Measurements from ENCODE around the gene CAND1. TPM values are rescaled to one million over a fixed set of nuclear protein-coding genes. Genes with fewer than 3 reads are reported as not detected.

CAND1 gene
- 55.2 and 78.3 TPM in 2 replicates for total RNA-seq (2014; rRNA removed; shearing (Covaris generic))

GRCh38 chr12:67268896-67269632 is at the start of gene CAND1:
CAND1 (plus strand) TSS chr12:67269358; CDS start chr12:67269718, 360 bp downstream.
- DNase-seq (ENCODE audit: low read depth): peak; percentile 97

- peak; percentile 11 for DNase-seq (ENCODE audit: low read depth)
These were observed 49.1 kb upstream of the CAND1 start for GRCh38 chr12:67220065-67220464.

GRCh38 chr12:67222302-67222701 is 46.9 kb upstream of the CAND1 start:
- no peak for DNase-seq (ENCODE audit: low read depth)

GRCh38 chr12:67223225-67223624 is 45.9 kb upstream of the CAND1 start:
- no peak for DNase-seq (ENCODE audit: low read depth)

- peak; percentile 27 for DNase-seq (ENCODE audit: low read depth)
These were observed 31.9 kb upstream of the CAND1 start for GRCh38 chr12:67237231-67237630.

GRCh38 chr12:67239061-67239460 is 30.1 kb upstream of the CAND1 start:
- DNase-seq (ENCODE audit: low read depth): no peak

- DNase-seq (ENCODE audit: low read depth): no peak
These were observed 27.7 kb upstream of the CAND1 start for GRCh38 chr12:67241482-67241881.

- DNase-seq (ENCODE audit: low read depth): no peak
These were observed 25.9 kb upstream of the CAND1 start for GRCh38 chr12:67243260-67243659.

GRCh38 chr12:67245571-67245970 is 23.6 kb upstream of the CAND1 start:
- DNase-seq (ENCODE audit: low read depth): no peak

- DNase-seq (ENCODE audit: low read depth): no peak
These were observed 18.1 kb upstream of the CAND1 start for GRCh38 chr12:67251012-67251411.

GRCh38 chr12:67254372-67255026 is 14.7 kb upstream of the CAND1 start:
- DNase-seq (ENCODE audit: low read depth): no peak

GRCh38 chr12:67256649-67257048 is 12.5 kb upstream of the CAND1 start:
- DNase-seq (ENCODE audit: low read depth): no peak

GRCh38 chr12:67263471-67263870 is 5.7 kb upstream of the CAND1 start:
- DNase-seq (ENCODE audit: low read depth): no peak

- peak; percentile 98 for DNase-seq (ENCODE audit: low read depth)
These were observed 743 bp upstream of the CAND1 start for GRCh38 chr12:67268335-67268895.

- DNase-seq (ENCODE audit: low read depth): peak; percentile 10
These were observed 745 bp downstream of the CAND1 start for GRCh38 chr12:67269633-67270573.

GRCh38 chr12:67270622-67271021 is 1.5 kb downstream of the CAND1 start:
- DNase-seq (ENCODE audit: low read depth): no peak

- DNase-seq (ENCODE audit: low read depth): peak; percentile 10
These were observed 2.8 kb downstream of the CAND1 start for GRCh38 chr12:67271976-67272375.

- no peak for DNase-seq (ENCODE audit: low read depth)
These were observed 5.0 kb downstream of the CAND1 start for GRCh38 chr12:67274186-67274585.

- DNase-seq (ENCODE audit: low read depth): no peak
These were observed 6.3 kb downstream of the CAND1 start for GRCh38 chr12:67275380-67275913.

- DNase-seq (ENCODE audit: low read depth): no peak
These were observed 7.3 kb downstream of the CAND1 start for GRCh38 chr12:67276421-67276820.

- DNase-seq (ENCODE audit: low read depth): no peak
These were observed 10.5 kb downstream of the CAND1 start for GRCh38 chr12:67279637-67280036.

- no peak for DNase-seq (ENCODE audit: low read depth)
These were observed 10.9 kb downstream of the CAND1 start for GRCh38 chr12:67280088-67280487.
